Erythroblast (primary cell): Measurements from ENCODE around the gene COQ9.
A peak's percentile ranks its signal among the peaks of the same experiment; 100 is the strongest.

Experiments
- GATA1 ChIP-seq: IDR thresholded peaks from 2 replicates; pipeline ENCODE4 v1.6.1; 2011; ENCODE audit warnings: low read depth, mild to moderate bottlenecking, control low read depth, low read length, moderate library complexity
- POLR2A ChIP-seq: IDR thresholded peaks from 2 replicates; pipeline ENCODE4 v1.6.1; 2011; ENCODE audit warnings: mild to moderate bottlenecking, low read length

- peak; percentile 23 for TF ChIP-seq POLR2A
- TF ChIP-seq GATA1: no peak
Measured at GRCh38 chr16:57473176-57473840, 26.0 kb downstream of the COQ9 start.
